ENCODE data around the gene ARAP1.

Gene ARAP1

GRCh38 chr11:72768581-72768980 is 16.4 kb upstream of the ARAP1 start:
- TF ChIP-seq CTCF (conservative IDR thresholded peaks at IDR 0.05; ENCODE audit: control insufficient read depth, insufficient read depth, low read depth, low read length), result no peak
- DNase-seq (ENCODE audit: low read depth), result no peak
- H3K4me3 ChIP-seq (ENCODE audit: control insufficient read depth, low read depth, low read length), result no peak overlapping the region

DNA sequence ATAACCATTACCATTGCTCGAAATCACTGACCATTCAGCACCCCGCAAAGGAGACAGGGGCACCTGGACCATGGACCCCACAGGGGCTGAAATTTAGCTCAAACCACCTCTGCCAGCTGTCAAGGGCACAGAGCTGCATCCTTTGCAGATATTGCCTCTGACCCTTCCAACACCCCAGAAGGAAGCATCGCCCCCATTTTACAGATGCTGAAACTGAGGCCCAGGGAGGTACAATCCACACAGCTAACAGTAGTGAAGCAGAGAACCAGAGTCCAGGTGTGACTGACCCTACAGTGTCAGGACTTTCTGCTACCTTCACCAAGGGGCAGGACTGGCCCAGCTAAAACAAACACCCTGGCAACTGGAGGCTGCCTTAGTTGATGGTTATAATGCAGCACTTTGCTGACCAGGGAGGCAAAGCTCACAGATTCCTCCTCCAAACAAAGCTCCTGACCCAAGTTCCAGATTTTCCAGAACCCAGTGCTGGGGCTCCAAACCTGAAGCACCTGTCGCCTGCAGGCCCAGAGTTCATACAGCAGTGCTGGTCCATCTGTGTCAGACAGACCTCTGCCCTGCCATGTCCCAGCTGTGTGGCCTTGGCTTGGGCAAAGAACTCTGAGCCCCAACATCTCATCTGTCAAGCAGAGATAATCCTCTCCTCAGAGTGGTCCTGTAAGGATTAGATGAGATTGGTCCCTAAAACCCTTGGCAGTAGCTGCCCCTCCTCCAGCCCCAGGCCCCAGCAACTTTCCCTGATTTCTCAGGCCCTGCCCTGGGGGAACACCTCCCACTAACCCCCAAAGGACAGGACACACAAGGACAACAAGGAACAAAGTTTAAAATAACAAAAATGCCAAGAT is 15.2 kb upstream of the ARAP1 start:
- TF ChIP-seq CTCF (conservative IDR thresholded peaks at IDR 0.05; ENCODE audit: control insufficient read depth, insufficient read depth, low read depth, low read length), result no peak
- no peak for DNase-seq (ENCODE audit: low read depth)
- H3K4me3 ChIP-seq (ENCODE audit: control insufficient read depth, low read depth, low read length), result no peak overlapping the region

GRCh38 chr11:72766152-72766902 is 14.1 kb upstream of the ARAP1 start:
- no peak for DNase-seq (ENCODE audit: low read depth)
- no peak overlapping the region for H3K4me3 ChIP-seq (ENCODE audit: control insufficient read depth, low read depth, low read length)
- no peak for TF ChIP-seq CTCF (conservative IDR thresholded peaks at IDR 0.05; ENCODE audit: control insufficient read depth, insufficient read depth, low read depth, low read length)

GRCh38 chr11:72764503-72764902 is 12.3 kb upstream of the ARAP1 start:
- TF ChIP-seq CTCF (conservative IDR thresholded peaks at IDR 0.05; ENCODE audit: control insufficient read depth, insufficient read depth, low read depth, low read length), result no peak
- H3K4me3 ChIP-seq (ENCODE audit: control insufficient read depth, low read depth, low read length), result no peak overlapping the region
- no peak for DNase-seq (ENCODE audit: low read depth)

GRCh38 chr11:72763823-72764222 is 11.6 kb upstream of the ARAP1 start:
- TF ChIP-seq CTCF (conservative IDR thresholded peaks at IDR 0.05; ENCODE audit: control insufficient read depth, insufficient read depth, low read depth, low read length), result no peak
- H3K4me3 ChIP-seq (ENCODE audit: control insufficient read depth, low read depth, low read length), result no peak overlapping the region
- DNase-seq (ENCODE audit: low read depth), result no peak

- TF ChIP-seq CTCF (conservative IDR thresholded peaks at IDR 0.05; ENCODE audit: control insufficient read depth, insufficient read depth, low read depth, low read length), result no peak
- H3K4me3 ChIP-seq (ENCODE audit: control insufficient read depth, low read depth, low read length), result no peak overlapping the region
- no peak for DNase-seq (ENCODE audit: low read depth)
These were observed 10.6 kb upstream of the ARAP1 start for GRCh38 chr11:72762641-72763304.
